Right ventricle myocardium inferior (tissue), 1 donor: ENCODE data around the gene TFIP11. TPM values are rescaled to one million over a fixed set of nuclear protein-coding genes. Genes with fewer than 3 reads are reported as not detected.
A peak's percentile ranks its signal among the peaks of the same experiment; 100 is the strongest.

Source experiments
- ATAC-seq: fragments of 200-7000 bp; cut with Tn5 transposase; one replicate; pipeline ENCODE4 v1.9.1; 2020; ENCODE audit warnings: mild to moderate bottlenecking, moderate library complexity
- DNase-seq: peaks from one replicate; pipeline ENCODE4 v3.0.0; 2021; ENCODE audit errors: missing footprints
- intact Hi-C: fragments of 100-400 bp; cut with DNase I; formaldehyde crosslinking; loops from one replicate; pipeline ENCODE4 v1.11.0; 2022
- total RNA-seq: library from RNA; stranded (reverse); fragmentation: NEBNext Ultra II Directional; extraction: Animal tissue kit (Norgen Biotek cat#: 25700); gene quantifications from one replicate; pipeline ENCODE4 v1.2.1, GENCODE V29; 2021
- donor health status: DM: no; HTN: yes; CAD: no; lungs with severe emphysema.

Gene TFIP11
- total RNA-seq, 1 donor from 2014 or later: 20.3 TPM

- DNase-seq: peak; percentile 96
- intact Hi-C loops: loop anchor here (5.0 kb wide), 1 partner anchor 109 kb away; the partner anchor contains the start of gene TPST2
- peak; percentile 92 for ATAC-seq
Measured at GRCh38 chr22:26483439-26484359, 28.6 kb downstream of the TFIP11 start, which contains the start of the genes HPS4 and SRRD. Gene HPS4, minus strand, starts transcription at chr22:26483783. Its CDS starts 2,021 bp downstream, at chr22:26481762. Gene SRRD, plus strand, starts transcription at chr22:26483877. Its CDS starts 14 bp downstream, at chr22:26483891.

- intact Hi-C loops: loop anchor here (5.0 kb wide), 1 partner anchor 109 kb away; the partner anchor contains the start of gene TPST2
- ATAC-seq (peak; percentile 16), DNase-seq (no peak)
Measured at GRCh38 chr22:26483043-26483438, 29.2 kb downstream of the TFIP11 start.

GRCh38 chr22:26482161-26482560 is 30.1 kb downstream of the TFIP11 start:
- DNase-seq: no peak
- intact Hi-C loops: loop anchor here (5.0 kb wide), 1 partner anchor 110 kb away; the partner anchor contains the start of gene TPST2
- ATAC-seq: no peak

DNA sequence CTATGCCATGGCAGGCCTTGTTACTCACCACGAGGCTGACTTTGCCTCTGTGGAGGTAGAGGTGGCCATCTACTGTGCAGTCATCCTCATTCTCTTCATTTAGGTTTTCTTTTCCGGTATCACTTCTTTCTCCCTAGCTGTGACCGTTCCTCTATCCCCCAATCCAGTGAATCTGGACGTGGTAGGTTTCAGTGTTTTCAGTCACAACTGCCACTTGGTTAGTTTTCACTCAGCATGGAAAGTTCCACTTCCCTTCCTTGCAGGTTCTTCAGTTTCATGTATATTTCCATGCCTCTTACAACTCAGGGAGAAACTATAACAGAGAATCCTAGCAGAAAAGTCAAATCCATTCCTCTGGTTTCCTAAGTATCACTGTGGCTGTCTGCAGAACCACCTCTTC is 30.6 kb downstream of the TFIP11 start:
- intact Hi-C loops: loop anchor here (5.0 kb wide), 1 partner anchor 111 kb away; the partner anchor contains the start of gene TPST2
- ATAC-seq: no peak
- DNase-seq: no peak

DNA sequence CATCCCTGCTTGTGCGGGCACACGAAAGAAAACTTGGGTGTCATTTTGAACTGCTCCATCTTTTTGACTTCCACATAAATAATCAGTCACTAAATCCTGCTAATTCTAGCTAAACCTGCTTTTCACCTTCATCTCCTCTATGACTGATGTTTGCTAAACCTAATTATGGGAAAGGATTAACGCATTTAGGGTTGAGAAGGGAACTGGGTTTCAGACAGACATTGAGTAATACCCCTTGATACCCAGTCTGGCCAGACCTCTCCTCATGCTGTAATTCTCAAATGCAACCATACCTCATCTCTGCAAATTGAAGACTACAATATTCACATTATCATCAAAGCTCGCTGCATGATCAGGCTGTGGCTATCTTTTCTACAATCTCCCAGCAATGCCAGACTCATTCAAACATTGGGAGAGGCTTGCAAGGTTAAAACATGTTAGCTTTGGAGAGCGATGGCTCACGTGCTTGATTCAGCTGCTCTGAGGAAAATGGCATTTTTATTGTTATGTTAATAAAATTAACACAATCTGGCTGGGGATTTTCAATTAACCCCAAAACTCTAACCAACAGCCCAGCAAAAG is 31.1 kb downstream of the TFIP11 start:
- DNase-seq (no peak), ATAC-seq (no peak)
- intact Hi-C loops: loop anchor here (5.0 kb wide), 1 partner anchor 111 kb away; the partner anchor contains the start of gene TPST2

DNA sequence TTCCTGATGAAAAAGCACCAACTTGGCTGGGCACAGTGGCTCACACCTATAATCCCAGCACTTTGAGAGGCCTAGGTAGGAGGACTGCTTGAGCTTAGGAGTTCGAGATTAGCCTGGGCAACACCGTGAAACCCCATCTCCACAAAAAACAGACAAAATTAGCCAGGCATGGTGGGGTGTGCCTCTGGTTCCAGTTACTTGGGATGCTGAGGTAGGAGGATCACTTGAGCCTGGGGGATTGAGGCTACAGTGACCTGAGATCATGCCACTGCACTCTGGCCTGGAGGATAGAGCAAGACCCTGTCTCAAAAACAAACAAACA is 31.7 kb downstream of the TFIP11 start:
- intact Hi-C loops: loop anchor here (5.0 kb wide), 1 partner anchor 112 kb away; the partner anchor contains the start of gene TPST2
- ATAC-seq: no peak
- no peak for DNase-seq

DNA sequence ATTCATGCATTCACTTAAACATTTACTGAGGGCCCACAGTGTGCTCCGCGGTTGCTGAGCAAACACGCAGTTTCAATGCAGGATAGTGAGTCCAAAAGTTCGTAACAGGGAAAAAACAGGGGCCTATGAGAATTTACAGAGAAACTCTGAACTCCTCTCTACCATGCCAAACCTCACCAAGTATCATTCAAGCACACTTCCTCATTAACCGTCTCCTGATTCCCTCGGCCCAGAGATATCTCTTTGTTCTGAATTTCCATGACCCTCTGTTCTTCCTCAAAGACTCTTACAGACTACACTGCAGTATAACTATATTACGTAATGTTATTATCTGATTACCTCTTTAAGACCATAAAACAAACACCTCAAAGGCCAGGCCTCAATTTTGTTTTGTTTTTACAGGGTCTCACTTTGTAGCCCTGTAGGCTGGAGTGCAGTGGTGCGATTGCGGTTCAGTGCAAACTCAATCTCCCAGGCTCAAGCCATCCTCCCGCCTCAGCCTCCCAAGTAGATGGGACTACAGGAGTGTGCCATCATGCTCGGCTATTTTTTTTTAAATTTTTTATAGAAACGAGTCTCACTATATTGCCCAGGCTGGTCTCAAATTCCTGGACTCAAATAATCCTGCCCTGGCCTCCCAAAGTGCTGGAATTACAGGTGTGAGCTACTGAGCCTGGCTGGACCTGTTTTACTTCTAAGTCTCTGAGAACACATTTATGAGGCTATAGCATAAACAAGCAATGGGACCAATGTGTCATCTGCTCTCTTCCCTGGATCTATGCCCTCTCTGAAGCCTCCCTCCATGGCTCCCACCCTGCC is 32.3 kb downstream of the TFIP11 start:
- no peak for DNase-seq
- intact Hi-C loops: loop anchor here (5.0 kb wide), 1 partner anchor 112 kb away; the partner anchor contains the start of gene TPST2
- no peak for ATAC-seq

GRCh38 chr22:26479043-26479791 is 33.1 kb downstream of the TFIP11 start:
- no peak for DNase-seq
- no peak for ATAC-seq
- intact Hi-C loops: no loop called here

- ATAC-seq (no peak), DNase-seq (no peak)
- intact Hi-C loops: no loop called here
Measured at GRCh38 chr22:26477341-26477731, 34.9 kb downstream of the TFIP11 start.

- DNase-seq (no peak), ATAC-seq (no peak)
- intact Hi-C loops: no loop called here
Measured at GRCh38 chr22:26476705-26477340, 35.5 kb downstream of the TFIP11 start.

DNA sequence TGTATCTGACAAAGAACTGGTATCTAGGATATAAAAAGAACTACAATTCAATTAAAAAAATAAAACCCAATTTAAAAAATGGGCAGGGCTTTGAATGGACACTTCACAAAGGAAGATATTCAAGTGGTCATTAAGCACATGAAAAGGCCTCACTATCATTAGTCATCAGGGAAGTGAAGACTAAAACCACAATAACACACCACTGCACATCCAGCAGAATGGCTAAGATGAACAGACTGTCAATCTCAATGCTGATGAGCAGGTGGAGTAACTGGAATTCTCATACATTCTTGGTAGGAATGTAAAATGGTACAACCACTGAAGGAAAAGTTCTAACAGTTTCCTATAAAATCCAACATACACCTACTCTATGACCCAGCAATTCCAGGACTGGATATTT is 37.6 kb downstream of the TFIP11 start:
- intact Hi-C loops: no loop called here
- ATAC-seq (no peak), DNase-seq (no peak)

GRCh38 chr22:26471522-26471921 is 40.8 kb downstream of the TFIP11 start:
- DNase-seq: no peak
- intact Hi-C loops: no loop called here

DNA sequence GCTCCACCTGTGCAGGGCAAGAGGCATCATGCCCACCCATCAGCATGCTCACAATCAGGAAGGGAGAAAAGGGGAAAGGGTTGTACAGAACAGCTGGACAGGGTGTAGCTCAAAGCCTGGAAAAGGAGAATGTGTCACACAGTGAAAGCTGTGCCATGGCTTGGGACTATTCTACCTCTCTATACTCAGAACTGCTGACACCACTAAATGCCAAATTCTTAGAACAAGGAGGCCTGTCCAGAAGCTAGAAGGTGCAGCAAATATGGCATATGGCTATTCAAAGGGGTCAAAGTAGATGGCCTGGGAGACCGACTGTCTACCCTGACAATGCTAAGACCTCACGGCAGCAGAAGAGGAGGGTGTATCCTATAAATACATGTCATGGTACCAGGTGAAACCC is 41.5 kb downstream of the TFIP11 start:
- intact Hi-C loops: no loop called here
- ATAC-seq (no peak), DNase-seq (no peak)

More at GRCh38 chr22:26471522-26471921, 40.8 kb downstream of the TFIP11 start:
- ATAC-seq: no peak

DNA sequence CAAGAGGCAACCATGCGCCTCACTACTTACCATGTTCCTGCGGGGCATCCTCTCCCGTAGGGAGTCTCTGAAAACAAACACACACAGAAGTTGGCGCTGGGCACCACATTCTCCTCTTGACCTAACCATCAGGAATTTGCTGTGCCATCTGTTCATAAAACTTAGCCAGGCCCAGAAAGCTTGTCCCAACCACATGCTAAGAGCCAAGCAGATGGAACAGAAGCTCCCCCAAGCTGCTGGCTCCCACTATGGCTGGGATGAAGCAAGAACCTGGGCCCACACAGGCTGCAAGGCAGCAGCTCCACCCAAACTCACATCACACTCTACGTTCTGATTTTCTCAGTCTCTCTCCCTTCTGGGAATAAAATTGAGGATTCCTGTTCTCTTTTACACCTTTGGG is 46.1 kb downstream of the TFIP11 start:
- intact Hi-C loops: no loop called here
- no peak for ATAC-seq
- no peak for DNase-seq

GRCh38 chr22:26464312-26464711 is 48.0 kb downstream of the TFIP11 start:
- intact Hi-C loops: no loop called here
- DNase-seq (no peak), ATAC-seq (peak; percentile 62)

DNA sequence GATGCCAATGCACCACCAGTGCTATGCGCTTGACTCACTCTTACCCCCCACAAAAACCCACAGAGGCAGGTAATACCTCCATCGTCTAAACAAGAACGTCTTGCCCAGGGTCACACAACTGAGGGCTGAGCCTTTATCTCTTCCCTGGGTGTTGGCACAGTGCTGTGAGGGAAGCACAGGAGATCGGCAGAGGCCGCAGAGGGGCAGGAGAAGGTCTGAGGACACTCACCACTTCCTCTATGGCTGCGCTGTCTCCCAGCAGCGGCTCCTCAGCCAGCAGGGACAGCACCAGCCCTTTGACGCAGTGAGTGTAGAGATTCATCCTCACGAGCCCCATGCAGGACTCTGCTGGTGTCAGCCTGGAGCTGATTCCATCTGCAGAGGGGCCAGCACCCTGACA is 48.6 kb downstream of the TFIP11 start:
- intact Hi-C loops: no loop called here
- ATAC-seq: no peak

GRCh38 chr22:26463101-26463661 is 49.1 kb downstream of the TFIP11 start:
- intact Hi-C loops: no loop called here
- ATAC-seq: no peak
- DNase-seq: no peak

More for the DNA sequence above, 48.6 kb downstream of the TFIP11 start:
- no peak for DNase-seq
